Neural cell (in vitro differentiated cells): ENCODE data around the gene FRY. TPM values are rescaled to one million over a fixed set of nuclear protein-coding genes. Genes with fewer than 3 reads are reported as not detected.
"Not testable (repeated sequence)": the region's sequence is repeated elsewhere in the genome, so short reads cannot be mapped to it uniquely, and the experiment has no call there.

ENCODE experiments used
- H2AFZ ChIP-seq: fragments of 200-600, 300-800 bp; sonication (generic), shearing (Covaris generic); 2 replicates; pipeline ENCODE4 v1.6.0; 2014; ENCODE audit warnings: low read depth, mild to moderate bottlenecking, antibody characterized with exemption, low read length, moderate library complexity
- H3F3A ChIP-seq: fragments of 200-600 bp; shearing (Covaris generic); 2 replicates; pipeline ENCODE4 v1.6.1; 2016; ENCODE audit warnings: mild to moderate bottlenecking, moderate library complexity, mixed read lengths, antibody characterized with exemption, low read length; ENCODE audit not compliant: insufficient read depth, poor library complexity, severe bottlenecking
- H3K27ac ChIP-seq: fragments of 200-600, 300-800 bp; sonication (generic), shearing (Covaris generic); 2 replicates; pipeline ENCODE4 v1.5.1; 2014; ENCODE audit warnings: mild to moderate bottlenecking, low read length, moderate library complexity
- H3K27me3 ChIP-seq: fragments of 300-800, 200-600 bp; sonication (generic), shearing (Covaris generic); 2 replicates; pipeline ENCODE4 v1.6.0; 2014; ENCODE audit warnings: mild to moderate bottlenecking, low read depth, low read length, moderate library complexity; ENCODE audit not compliant: insufficient read depth
- H3K36me3 ChIP-seq: fragments of 300-800, 200-600 bp; sonication (generic), shearing (Covaris generic); 2 replicates; pipeline ENCODE4 v1.5.1; 2014; ENCODE audit warnings: mild to moderate bottlenecking, antibody characterized with exemption, low read length, moderate library complexity; ENCODE audit not compliant: insufficient read depth
- H3K4me2 ChIP-seq: fragments of 300-800, 200-600 bp; sonication (generic), shearing (Covaris generic); 2 replicates; pipeline ENCODE4 v1.6.0; 2014; ENCODE audit warnings: mild to moderate bottlenecking, low read length
- H3K4me3 ChIP-seq: fragments of 300-800, 200-600 bp; sonication (generic), shearing (Covaris generic); 2 replicates; pipeline ENCODE4 v1.5.1; 2014; ENCODE audit warnings: mild to moderate bottlenecking, low read length, moderate library complexity
- H3K79me2 ChIP-seq: fragments of 200-600 bp; shearing (Covaris generic); replicated peaks from 2 replicates; pipeline ENCODE4 v1.6.0; 2014; ENCODE audit warnings: mild to moderate bottlenecking, low read length, moderate library complexity; ENCODE audit not compliant: insufficient read depth
- H3K9ac ChIP-seq: fragments of 300-800, 200-600 bp; sonication (generic), shearing (Covaris generic); 2 replicates; pipeline ENCODE4 v1.6.1; 2016; ENCODE audit warnings: mild to moderate bottlenecking, low read length, mixed read lengths
- H3K9me2 ChIP-seq: fragments of 200-600 bp; shearing (Covaris generic); 2 replicates; pipeline ENCODE4 v1.6.1; 2016; ENCODE audit warnings: mild to moderate bottlenecking, low read length, mixed read lengths; ENCODE audit not compliant: insufficient read depth
- H3K9me3 ChIP-seq: fragments of 200-600, 300-800 bp; sonication (generic), shearing (Covaris generic); 2 replicates; pipeline ENCODE4 v1.6.1; 2016; ENCODE audit warnings: mild to moderate bottlenecking, mixed run types, low read length, moderate library complexity, mixed read lengths
- H4K20me1 ChIP-seq: fragments of 200-600 bp; shearing (Covaris generic); 2 replicates; pipeline ENCODE4 v1.6.1; 2016; ENCODE audit warnings: mild to moderate bottlenecking, mixed run types; ENCODE audit not compliant: insufficient read depth
- CTCF ChIP-seq: fragments of 450-650 bp; IDR thresholded peaks from 2 replicates; pipeline ENCODE4 v1.5.1; 2014; ENCODE audit warnings: antibody characterized with exemption, mild to moderate bottlenecking, moderate library complexity; ENCODE audit not compliant: poor library complexity, severe bottlenecking
- EP300 ChIP-seq: fragments of 450-650 bp; conservative IDR thresholded peaks from 2 replicates; pipeline ENCODE4 v1.6.1; 2014; ENCODE audit warnings: antibody characterized with exemption, mild to moderate bottlenecking, moderate library complexity; ENCODE audit not compliant: poor library complexity, severe bottlenecking
- EZH2 ChIP-seq: fragments of 200-600, 300-800 bp; shearing (Covaris generic), sonication (generic); IDR thresholded peaks from 2 replicates; pipeline ENCODE4 v1.6.1; 2014; ENCODE audit warnings: antibody characterized with exemption, low read length, borderline replicate concordance, mild to moderate bottlenecking; ENCODE audit not compliant: insufficient read depth, poor library complexity, severe bottlenecking
- MXI1 ChIP-seq: fragments of 450-650 bp; conservative IDR thresholded peaks from 2 replicates; pipeline ENCODE4 v1.6.1; 2014; ENCODE audit warnings: antibody characterized with exemption, mild to moderate bottlenecking; ENCODE audit not compliant: poor library complexity, severe bottlenecking
- POLR2AphosphoS5 ChIP-seq: IDR thresholded peaks from 2 replicates; pipeline ENCODE4 v1.6.1; 2012
- RAD21 ChIP-seq: fragments of 450-650 bp; conservative IDR thresholded peaks from 2 replicates; pipeline ENCODE4 v1.6.1; 2014; ENCODE audit warnings: antibody characterized with exemption, mild to moderate bottlenecking, moderate library complexity
- SMC3 ChIP-seq: fragments of 450-650 bp; conservative IDR thresholded peaks from 2 replicates; pipeline ENCODE4 v1.6.1; 2014; ENCODE audit warnings: antibody characterized with exemption, mild to moderate bottlenecking, moderate library complexity; ENCODE audit not compliant: poor library complexity
- TAF1 ChIP-seq: IDR thresholded peaks from 2 replicates; pipeline ENCODE4 v1.6.1; 2012; ENCODE audit warnings: low read depth
- polyA plus RNA-seq: library from polyadenylated mRNA; depleted of rRNA; stranded (reverse); fragments of >200 nt; gene quantifications from 2 replicates; pipeline ENCODE4 v1.2.3, GENCODE V29; 2014
- TF ChIP-seq, protein P1 (sequence below): IDR thresholded peaks from 2 replicates; pipeline ENCODE4 v1.6.1; 2012; ENCODE audit warnings: borderline replicate concordance

FRY gene
- polyA plus RNA-seq, 1 donor from 2014 or later: 49.3 TPM

DNA sequence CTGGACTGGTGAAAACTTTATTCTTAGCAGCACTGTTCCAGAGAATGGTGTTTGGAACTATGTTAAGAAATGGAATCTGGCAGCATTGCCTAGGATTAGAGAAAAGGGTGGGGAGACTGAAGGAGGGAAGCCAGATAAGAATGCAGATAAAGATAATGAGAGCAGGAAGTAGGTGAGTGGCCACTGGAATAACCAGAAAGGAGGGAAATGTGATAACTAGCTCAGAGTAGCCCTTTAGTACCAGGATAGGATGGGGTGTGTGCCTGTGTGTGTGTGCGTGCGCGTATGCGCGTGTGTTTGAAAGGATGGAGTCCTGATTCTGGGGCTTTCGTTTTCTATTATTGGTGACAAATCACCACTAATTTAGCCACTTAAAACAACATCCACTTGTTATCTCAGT is 33.4 kb upstream of the FRY start:
- no peaks in the 10 kb centered on the region for H3K9me3 ChIP-seq

GRCh38 chr13:32000754-32001153 is 30.8 kb upstream of the FRY start:
- H3K36me3 ChIP-seq, H3K4me2 ChIP-seq, H3K27me3 ChIP-seq, H3K27ac ChIP-seq, H3K9ac ChIP-seq, H3K9me2 ChIP-seq, H4K20me1 ChIP-seq, H3K4me3 ChIP-seq, H3F3A ChIP-seq, H3K79me2 ChIP-seq, H2AFZ ChIP-seq, H3K9me3 ChIP-seq: not testable (repeated sequence)

More for the DNA sequence above, 33.4 kb upstream of the FRY start:
- Histone ChIP-seq H3K79me2 (no peaks in the 10 kb centered on the region), H3K4me2 (no peak overlapping the region), H3K27ac (no peak overlapping the region), H3K27me3 (no peaks in the 10 kb centered on the region), H3F3A (no peaks in the 10 kb centered on the region), H3K4me3 (no peak overlapping the region), H3K9ac (no peak overlapping the region), H3K36me3 (no peaks in the 10 kb centered on the region), H2AFZ (no peak overlapping the region), H3K9me2 (no peaks in the 10 kb centered on the region), H4K20me1 (no peaks in the 10 kb centered on the region)
- no peak for TF ChIP-seq EP300
- TF ChIP-seq SMC3: no peak
- TF ChIP-seq MXI1: no peak
- no peak for TF ChIP-seq RAD21
- TF ChIP-seq TAF1: no peak
- no peak for TF ChIP-seq CTCF
- TF ChIP-seq, protein P1, sequence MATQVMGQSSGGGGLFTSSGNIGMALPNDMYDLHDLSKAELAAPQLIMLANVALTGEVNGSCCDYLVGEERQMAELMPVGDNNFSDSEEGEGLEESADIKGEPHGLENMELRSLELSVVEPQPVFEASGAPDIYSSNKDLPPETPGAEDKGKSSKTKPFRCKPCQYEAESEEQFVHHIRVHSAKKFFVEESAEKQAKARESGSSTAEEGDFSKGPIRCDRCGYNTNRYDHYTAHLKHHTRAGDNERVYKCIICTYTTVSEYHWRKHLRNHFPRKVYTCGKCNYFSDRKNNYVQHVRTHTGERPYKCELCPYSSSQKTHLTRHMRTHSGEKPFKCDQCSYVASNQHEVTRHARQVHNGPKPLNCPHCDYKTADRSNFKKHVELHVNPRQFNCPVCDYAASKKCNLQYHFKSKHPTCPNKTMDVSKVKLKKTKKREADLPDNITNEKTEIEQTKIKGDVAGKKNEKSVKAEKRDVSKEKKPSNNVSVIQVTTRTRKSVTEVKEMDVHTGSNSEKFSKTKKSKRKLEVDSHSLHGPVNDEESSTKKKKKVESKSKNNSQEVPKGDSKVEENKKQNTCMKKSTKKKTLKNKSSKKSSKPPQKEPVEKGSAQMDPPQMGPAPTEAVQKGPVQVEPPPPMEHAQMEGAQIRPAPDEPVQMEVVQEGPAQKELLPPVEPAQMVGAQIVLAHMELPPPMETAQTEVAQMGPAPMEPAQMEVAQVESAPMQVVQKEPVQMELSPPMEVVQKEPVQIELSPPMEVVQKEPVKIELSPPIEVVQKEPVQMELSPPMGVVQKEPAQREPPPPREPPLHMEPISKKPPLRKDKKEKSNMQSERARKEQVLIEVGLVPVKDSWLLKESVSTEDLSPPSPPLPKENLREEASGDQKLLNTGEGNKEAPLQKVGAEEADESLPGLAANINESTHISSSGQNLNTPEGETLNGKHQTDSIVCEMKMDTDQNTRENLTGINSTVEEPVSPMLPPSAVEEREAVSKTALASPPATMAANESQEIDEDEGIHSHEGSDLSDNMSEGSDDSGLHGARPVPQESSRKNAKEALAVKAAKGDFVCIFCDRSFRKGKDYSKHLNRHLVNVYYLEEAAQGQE: no peak
- no peak for TF ChIP-seq EZH2
- no peak for TF ChIP-seq POLR2AphosphoS5

DNA sequence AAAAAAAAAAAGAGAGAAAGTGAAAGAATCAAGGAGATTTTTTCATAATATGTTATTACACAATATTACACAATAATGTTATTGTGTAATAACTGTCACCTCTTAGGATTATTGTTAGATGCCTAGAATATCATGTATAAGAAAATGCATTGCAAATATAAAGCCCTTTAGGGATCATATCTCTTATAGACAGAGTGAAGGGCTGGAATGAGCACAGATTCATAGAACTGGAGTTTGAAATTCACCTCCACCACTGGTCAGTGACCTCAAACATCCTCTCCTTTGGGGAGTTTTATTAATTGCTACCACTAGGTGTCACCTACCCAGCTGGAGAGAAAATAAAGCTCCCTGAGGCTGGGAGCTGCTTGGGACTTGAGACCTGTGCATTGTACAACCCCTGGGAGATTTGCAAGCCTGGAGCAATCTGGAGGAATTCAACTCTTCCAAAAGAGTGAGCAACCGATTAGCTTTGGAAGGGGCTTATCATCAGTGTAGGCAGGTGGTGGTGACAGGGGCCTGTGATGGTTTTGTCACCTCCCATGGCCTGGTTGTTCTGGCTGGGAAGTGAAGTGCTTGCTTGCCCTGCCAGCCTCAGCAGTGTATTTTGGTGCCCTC is 30.3 kb upstream of the FRY start:
- Histone ChIP-seq H3K27ac (no peak overlapping the region), H3K9me3 (no peaks in the 10 kb centered on the region), H3F3A (no peaks in the 10 kb centered on the region), H3K9ac (no peak overlapping the region), H3K4me2 (no peak overlapping the region), H3K27me3 (no peaks in the 10 kb centered on the region), H3K9me2 (no peaks in the 10 kb centered on the region), H2AFZ (no peak overlapping the region), H3K36me3 (no peaks in the 10 kb centered on the region), H3K4me3 (no peak overlapping the region), H4K20me1 (no peaks in the 10 kb centered on the region), H3K79me2 (no peaks in the 10 kb centered on the region)
- no peak for TF ChIP-seq RAD21
- TF ChIP-seq CTCF: no peak
- no peak for TF ChIP-seq POLR2AphosphoS5
- TF ChIP-seq MXI1: no peak
